ENCODE data around the gene TMEM203. TPM values are rescaled to one million over a fixed set of nuclear protein-coding genes. Genes with fewer than 3 reads are reported as not detected.

The TMEM203 gene
- total and polyA plus RNA-seq, 12 donors: 21.7 to 48.4 (median 40.0) TPM

DNA sequence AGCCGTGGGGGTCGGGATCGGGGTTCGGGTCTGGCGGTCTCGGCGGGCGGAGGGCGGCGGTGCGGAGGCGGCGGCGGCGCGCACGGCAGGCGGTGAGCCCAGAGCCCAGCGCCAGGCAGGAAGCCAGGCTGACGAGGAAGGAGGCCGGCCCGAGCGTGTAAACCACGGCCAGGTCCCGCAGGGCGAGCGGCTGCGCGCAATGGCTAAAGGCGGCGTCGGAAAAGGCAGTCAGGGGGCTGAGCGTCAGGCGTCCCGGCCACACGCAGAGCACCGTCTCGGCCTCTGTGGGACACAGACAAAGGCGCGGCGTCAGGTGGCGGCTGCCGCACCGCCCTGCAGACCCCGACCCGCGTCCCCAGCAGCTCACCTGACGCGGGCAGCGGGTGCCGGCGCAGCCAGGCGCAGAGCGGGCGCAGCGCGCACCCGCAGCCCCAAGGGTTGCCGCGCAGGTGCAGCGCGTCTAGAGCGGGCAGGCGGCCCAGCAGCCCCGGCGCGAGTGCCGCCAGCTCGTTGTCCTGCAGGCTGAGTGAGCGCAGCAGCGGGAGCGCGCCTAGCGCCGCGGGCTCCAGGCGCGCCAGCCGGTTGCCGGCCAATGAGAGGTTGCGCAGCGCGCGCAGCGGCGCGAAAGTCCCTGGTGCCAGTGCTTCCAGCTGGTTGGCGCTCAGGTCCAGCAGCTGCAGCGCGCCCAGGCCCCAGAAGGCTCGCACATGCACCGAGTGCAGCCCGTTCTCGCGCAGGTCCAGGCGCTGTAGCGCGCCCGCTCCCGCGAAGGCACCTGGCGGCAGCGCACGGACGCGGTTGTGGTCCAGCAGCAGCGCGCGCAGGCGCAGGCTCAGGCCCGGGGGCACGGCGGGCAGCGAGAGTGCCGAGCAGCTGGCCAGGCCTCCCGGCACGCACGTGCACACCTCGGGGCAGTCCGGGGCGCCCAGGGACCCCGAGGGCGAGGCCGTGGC lies 36.3 kb downstream of the TMEM203 start:
- Histone ChIP-seq H3K4me1 (replicated peaks in 1 of 2) (peaks cover 10 to 20% of the 10 kb centered on the region in 2 donors), H3K27ac (no peak overlapping the region), H3K36me3 (replicated peaks in 1 of 2) (no peaks in the 10 kb centered on the region), H3K9me3 (replicated peaks in 1 of 3) (no peaks in the 10 kb centered on the region), H3K4me3 (peak overlapping the region in 1 of 4 donors; percentile 23), H3K27me3 (peaks cover 80% of the 10 kb centered on the region)
- intact Hi-C loops (cut with DNase I): no loop called here
- DNase-seq: peak in 1 of 7 donors; percentile 26
- 0 to 2% (median 1%) methylated on average over 20 to 124 of the region's 124 CpGs for WGBS, 4 donors
- TF ChIP-seq, protein P1, sequence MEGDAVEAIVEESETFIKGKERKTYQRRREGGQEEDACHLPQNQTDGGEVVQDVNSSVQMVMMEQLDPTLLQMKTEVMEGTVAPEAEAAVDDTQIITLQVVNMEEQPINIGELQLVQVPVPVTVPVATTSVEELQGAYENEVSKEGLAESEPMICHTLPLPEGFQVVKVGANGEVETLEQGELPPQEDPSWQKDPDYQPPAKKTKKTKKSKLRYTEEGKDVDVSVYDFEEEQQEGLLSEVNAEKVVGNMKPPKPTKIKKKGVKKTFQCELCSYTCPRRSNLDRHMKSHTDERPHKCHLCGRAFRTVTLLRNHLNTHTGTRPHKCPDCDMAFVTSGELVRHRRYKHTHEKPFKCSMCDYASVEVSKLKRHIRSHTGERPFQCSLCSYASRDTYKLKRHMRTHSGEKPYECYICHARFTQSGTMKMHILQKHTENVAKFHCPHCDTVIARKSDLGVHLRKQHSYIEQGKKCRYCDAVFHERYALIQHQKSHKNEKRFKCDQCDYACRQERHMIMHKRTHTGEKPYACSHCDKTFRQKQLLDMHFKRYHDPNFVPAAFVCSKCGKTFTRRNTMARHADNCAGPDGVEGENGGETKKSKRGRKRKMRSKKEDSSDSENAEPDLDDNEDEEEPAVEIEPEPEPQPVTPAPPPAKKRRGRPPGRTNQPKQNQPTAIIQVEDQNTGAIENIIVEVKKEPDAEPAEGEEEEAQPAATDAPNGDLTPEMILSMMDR (IDR thresholded peaks at IDR 0.05): no peak
- no peak for TF ChIP-seq POLR2A (IDR thresholded peaks at IDR 0.05)

DNA sequence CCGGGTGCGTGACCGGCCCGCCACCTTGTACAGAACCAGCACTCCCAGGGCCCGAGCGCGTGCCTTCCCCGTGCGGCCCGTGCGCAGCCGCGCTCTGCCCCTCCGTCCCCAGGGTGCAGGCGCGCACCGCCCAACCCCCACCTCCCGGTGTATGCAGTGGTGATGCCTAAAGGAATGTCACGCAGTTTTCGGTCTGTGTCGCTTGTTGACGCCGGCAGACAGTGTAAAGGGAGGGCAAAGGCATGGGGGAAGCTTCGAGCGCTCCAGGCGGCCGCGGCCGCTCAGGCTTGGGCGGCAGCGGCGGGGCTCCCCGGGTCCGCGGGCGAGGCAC lies 36.9 kb downstream of the TMEM203 start:
- 1% methylated on average over 18 to 36 of the region's 36 CpGs; no CpG with 5 or more reads in 1 of the 4 donors for WGBS, 4 donors
- H3K27me3 ChIP-seq: peaks cover 86% of the 10 kb centered on the region
- TF ChIP-seq POLR2A (IDR thresholded peaks at IDR 0.05): no peak
- TF ChIP-seq, protein P1 (IDR thresholded peaks at IDR 0.05): no peak
- peaks cover 10 to 20% of the 10 kb centered on the region in 2 donors for H3K4me1 ChIP-seq (replicated peaks in 1 of 2)
- DNase-seq: no peak
- H3K9me3 ChIP-seq (replicated peaks in 1 of 3): no peaks in the 10 kb centered on the region
- no peaks in the 10 kb centered on the region for H3K36me3 ChIP-seq (replicated peaks in 1 of 2)
- intact Hi-C loops (cut with DNase I): no loop called here
- no peak overlapping the region for H3K27ac ChIP-seq
- peak overlapping the region in 1 of 4 donors; percentile 23 for H3K4me3 ChIP-seq

DNA sequence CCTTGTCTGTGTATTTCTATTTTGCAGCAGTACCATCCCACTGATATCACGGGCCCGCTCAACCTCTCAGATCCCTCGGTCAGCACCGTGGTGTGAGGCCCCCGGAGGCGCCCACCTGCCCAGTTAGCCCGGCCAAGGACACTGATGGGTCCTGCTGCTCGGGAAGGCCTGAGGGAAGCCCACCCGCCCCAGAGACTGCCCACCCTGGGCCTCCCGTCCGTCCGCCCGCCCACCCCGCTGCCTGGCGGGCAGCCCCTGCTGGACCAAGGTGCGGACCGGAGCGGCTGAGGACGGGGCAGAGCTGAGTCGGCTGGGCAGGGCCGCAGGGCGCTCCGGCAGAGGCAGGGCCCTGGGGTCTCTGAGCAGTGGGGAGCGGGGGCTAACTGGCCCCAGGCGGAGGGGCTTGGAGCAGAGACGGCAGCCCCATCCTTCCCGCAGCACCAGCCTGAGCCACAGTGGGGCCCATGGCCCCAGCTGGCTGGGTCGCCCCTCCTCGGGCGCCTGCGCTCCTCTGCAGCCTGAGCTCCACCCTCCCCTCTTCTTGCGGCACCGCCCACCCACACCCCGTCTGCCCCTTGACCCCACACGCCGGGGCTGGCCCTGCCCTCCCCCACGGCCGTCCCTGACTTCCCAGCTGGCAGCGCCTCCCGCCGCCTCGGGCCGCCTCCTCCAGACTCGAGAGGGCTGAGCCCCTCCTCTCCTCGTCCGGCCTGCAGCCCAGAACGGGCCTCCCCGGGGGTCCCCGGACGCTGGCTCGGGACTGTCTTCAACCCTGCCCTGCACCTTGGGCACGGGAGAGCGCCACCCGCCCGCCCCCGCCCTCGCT lies 37.5 kb downstream of the TMEM203 start:
- Histone ChIP-seq H3K4me1 (replicated peaks in 1 of 2) (peaks cover 10 to 24% of the 10 kb centered on the region in 2 donors), H3K9me3 (replicated peaks in 1 of 3) (no peaks in the 10 kb centered on the region), H3K36me3 (replicated peaks in 1 of 2) (no peaks in the 10 kb centered on the region), H3K27me3 (peaks cover 92% of the 10 kb centered on the region), H3K27ac (no peak overlapping the region), H3K4me3 (no peak overlapping the region)
- no peak for DNase-seq
- 1 to 10% (median 4%) methylated on average over 2 to 57 of the region's 57 CpGs for WGBS, 4 donors
- intact Hi-C loops (cut with DNase I): no loop called here
- TF ChIP-seq, protein P1 (IDR thresholded peaks at IDR 0.05): no peak
- no peak for TF ChIP-seq POLR2A (IDR thresholded peaks at IDR 0.05)

DNA sequence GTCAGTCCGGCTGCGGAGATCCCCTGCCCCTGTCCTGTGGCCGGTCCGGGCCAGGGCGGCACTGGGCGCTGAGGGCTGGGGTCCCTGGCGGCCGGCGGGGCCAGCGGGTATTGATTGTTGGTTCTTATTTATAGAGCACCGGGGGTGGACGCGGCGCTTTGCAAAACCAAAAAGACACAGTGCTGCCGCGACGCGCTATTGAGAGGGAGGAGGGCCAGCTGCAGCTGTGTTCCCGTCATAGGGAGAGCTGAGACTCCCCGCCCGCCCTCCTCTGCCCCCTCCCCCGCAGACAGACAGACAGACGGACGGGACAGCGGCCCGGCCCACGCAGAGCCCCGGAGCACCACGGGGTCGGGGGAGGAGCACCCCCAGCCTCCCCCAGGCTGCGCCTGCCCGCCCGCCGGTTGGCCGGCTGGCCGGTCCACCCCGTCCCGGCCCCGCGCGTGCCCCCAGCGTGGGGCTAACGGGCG lies 38.1 kb downstream of the TMEM203 start:
- Histone ChIP-seq H3K36me3 (replicated peaks in 1 of 2) (no peaks in the 10 kb centered on the region), H3K4me3 (no peak overlapping the region), H3K27me3 (peaks cover 97% of the 10 kb centered on the region), H3K27ac (no peak overlapping the region), H3K9me3 (replicated peaks in 1 of 3) (no peaks in the 10 kb centered on the region), H3K4me1 (replicated peaks in 1 of 2) (peaks cover 10 to 30% of the 10 kb centered on the region in 2 donors)
- intact Hi-C loops (cut with DNase I): no loop called here
- 16 to 22% (median 21%) methylated on average over 1 to 44 of the region's 44 CpGs for WGBS, 4 donors
- TF ChIP-seq, protein P1 (IDR thresholded peaks at IDR 0.05): no peak
- no peak for TF ChIP-seq POLR2A (IDR thresholded peaks at IDR 0.05)
- no peak for DNase-seq
